ENCODE data around the gene NHP2. TPM values are rescaled to one million over a fixed set of nuclear protein-coding genes. Genes with fewer than 3 reads are reported as not detected.

The NHP2 gene
- total RNA-seq, 4 donors from 2014 or later, result 288 to 408 (median 358) TPM

- no peak for DNase-seq
- Histone ChIP-seq H3K4me3 (no peak overlapping the region), H3K4me1 (peaks cover 26 to 92% (median 43%) of the 10 kb centered on the region in 3 donors), H3K9me3 (no peaks in the 10 kb centered on the region), H3K27ac (peak overlapping the region; percentile 72 to 91 (median 84)), H3K27me3 (peaks cover 0 to 2% (median 0%) of the 10 kb centered on the region in 4 donors), H3K36me3 (peaks cover 0 to 37% (median 8%) of the 10 kb centered on the region in 3 donors)
- intact Hi-C loops (cut with DNase I), result no loop called here
- WGBS, 2 donors, result 50 to 62% methylated on average over 1 to 6 of the region's 13 CpGs
- TF ChIP-seq POLR2A (IDR thresholded peaks at IDR 0.05), result no peak
- no peak for TF ChIP-seq CTCF (IDR thresholded peaks at IDR 0.05)
These were observed 30.4 kb downstream of the NHP2 start for GRCh38 chr5:178123094-178123965.

GRCh38 chr5:178122346-178122745, 31.3 kb downstream of the NHP2 start:
- DNase-seq, result no peak
- Histone ChIP-seq H3K27ac (peak overlapping the region in 3 of 4 donors; percentile 83 to 91 (median 86)), H3K9me3 (no peaks in the 10 kb centered on the region), H3K4me3 (no peak overlapping the region), H3K36me3 (peaks cover 0 to 37% (median 8%) of the 10 kb centered on the region in 3 donors), H3K27me3 (peaks cover 0 to 10% (median 0%) of the 10 kb centered on the region in 4 donors), H3K4me1 (peaks cover 26 to 100% (median 43%) of the 10 kb centered on the region in 3 donors)
- intact Hi-C loops (cut with DNase I), result no loop called here
- no peak for TF ChIP-seq CTCF (IDR thresholded peaks at IDR 0.05)
- TF ChIP-seq POLR2A (IDR thresholded peaks at IDR 0.05), result no peak
- 87 to 100% methylated on average over 1 to 3 of the region's 5 CpGs for WGBS, 2 donors

GRCh38 chr5:178121391-178122276, 32.1 kb downstream of the NHP2 start:
- Histone ChIP-seq H3K36me3 (peaks cover 0 to 37% (median 8%) of the 10 kb centered on the region in 3 donors), H3K27ac (peak overlapping the region in 2 of 4 donors; percentile 86 to 91), H3K4me3 (peak overlapping the region in 2 of 4 donors; percentile 24 to 52), H3K9me3 (no peaks in the 10 kb centered on the region), H3K4me1 (peaks cover 26 to 100% (median 43%) of the 10 kb centered on the region in 3 donors), H3K27me3 (peaks cover 0 to 16% (median 0%) of the 10 kb centered on the region in 4 donors)
- intact Hi-C loops (cut with DNase I), result no loop called here
- 95% methylated on average over 21 of the region's 38 CpGs; no CpG with 5 or more reads in 1 of the 2 donors for WGBS, 2 donors
- no peak for TF ChIP-seq POLR2A (IDR thresholded peaks at IDR 0.05)
- no peak for TF ChIP-seq CTCF (IDR thresholded peaks at IDR 0.05)
- no peak for DNase-seq

- peak overlapping the region in 2 of 4 donors; percentile 24 to 52 for H3K4me3 ChIP-seq
- H3K4me1 ChIP-seq, result peaks cover 26 to 100% (median 48%) of the 10 kb centered on the region in 3 donors
- peaks cover 0 to 25% (median 0%) of the 10 kb centered on the region in 4 donors for H3K27me3 ChIP-seq
- no peaks in the 10 kb centered on the region for H3K9me3 ChIP-seq
- no peak for DNase-seq
- peak overlapping the region in 1 of 4 donors; percentile 33 for H3K27ac ChIP-seq
- peaks cover 0 to 37% (median 8%) of the 10 kb centered on the region in 3 donors for H3K36me3 ChIP-seq
- TF ChIP-seq CTCF (IDR thresholded peaks at IDR 0.05) (peak; percentile 14 to 53 (median 44)), POLR2A (IDR thresholded peaks at IDR 0.05) (no peak)
- 35% methylated on average over 7 of the region's 29 CpGs; no CpG with 5 or more reads in 1 of the 2 donors for WGBS, 2 donors
- intact Hi-C loops (cut with DNase I), result no loop called here
These were observed 32.9 kb downstream of the NHP2 start for GRCh38 chr5:178120607-178121357.

Data from esophagus squamous epithelium (tissue), 5 donors.